Endothelial cell of umbilical vein (primary cell): ENCODE results near the gene HECW1.

Experiments
- POLR2AphosphoS5 ChIP-seq: IDR thresholded peaks from 2 replicates; pipeline ENCODE4 v1.6.1; 2012; ENCODE audit warnings: low read depth, mild to moderate bottlenecking, control low read depth, low read length, moderate library complexity; ENCODE audit not compliant: insufficient read depth
- TF ChIP-seq, protein P1 (sequence below), 2 donors: IDR thresholded peaks; 1 replicate in 1 of 2; 2 replicates in 1 of 2; pipeline ENCODE4 v1.5.1; 2011; ENCODE audit warnings: low read length in 2 of 2, mild to moderate bottlenecking in 2 of 2, moderate library complexity in 2 of 2, control low read depth in 1 of 2, inconsistent platforms in 1 of 2, low read depth in 1 of 2; ENCODE audit not compliant: insufficient read depth in 1 of 2; ENCODE audit errors: extremely low read depth in 1 of 2

GRCh38 chr7:43461349-43462024, 349.0 kb downstream of the HECW1 start:
- TF ChIP-seq, protein P1, sequence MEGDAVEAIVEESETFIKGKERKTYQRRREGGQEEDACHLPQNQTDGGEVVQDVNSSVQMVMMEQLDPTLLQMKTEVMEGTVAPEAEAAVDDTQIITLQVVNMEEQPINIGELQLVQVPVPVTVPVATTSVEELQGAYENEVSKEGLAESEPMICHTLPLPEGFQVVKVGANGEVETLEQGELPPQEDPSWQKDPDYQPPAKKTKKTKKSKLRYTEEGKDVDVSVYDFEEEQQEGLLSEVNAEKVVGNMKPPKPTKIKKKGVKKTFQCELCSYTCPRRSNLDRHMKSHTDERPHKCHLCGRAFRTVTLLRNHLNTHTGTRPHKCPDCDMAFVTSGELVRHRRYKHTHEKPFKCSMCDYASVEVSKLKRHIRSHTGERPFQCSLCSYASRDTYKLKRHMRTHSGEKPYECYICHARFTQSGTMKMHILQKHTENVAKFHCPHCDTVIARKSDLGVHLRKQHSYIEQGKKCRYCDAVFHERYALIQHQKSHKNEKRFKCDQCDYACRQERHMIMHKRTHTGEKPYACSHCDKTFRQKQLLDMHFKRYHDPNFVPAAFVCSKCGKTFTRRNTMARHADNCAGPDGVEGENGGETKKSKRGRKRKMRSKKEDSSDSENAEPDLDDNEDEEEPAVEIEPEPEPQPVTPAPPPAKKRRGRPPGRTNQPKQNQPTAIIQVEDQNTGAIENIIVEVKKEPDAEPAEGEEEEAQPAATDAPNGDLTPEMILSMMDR (IDR thresholded peaks at IDR 0.05; ENCODE audit: extremely low read depth in 1 of 2, insufficient read depth in 1 of 2, low read depth in 1 of 2, low read length in 2 of 2) = no peak
- no peak for TF ChIP-seq POLR2AphosphoS5
